Measurements from ENCODE around the gene KRT32.

KRT32 gene

DNA sequence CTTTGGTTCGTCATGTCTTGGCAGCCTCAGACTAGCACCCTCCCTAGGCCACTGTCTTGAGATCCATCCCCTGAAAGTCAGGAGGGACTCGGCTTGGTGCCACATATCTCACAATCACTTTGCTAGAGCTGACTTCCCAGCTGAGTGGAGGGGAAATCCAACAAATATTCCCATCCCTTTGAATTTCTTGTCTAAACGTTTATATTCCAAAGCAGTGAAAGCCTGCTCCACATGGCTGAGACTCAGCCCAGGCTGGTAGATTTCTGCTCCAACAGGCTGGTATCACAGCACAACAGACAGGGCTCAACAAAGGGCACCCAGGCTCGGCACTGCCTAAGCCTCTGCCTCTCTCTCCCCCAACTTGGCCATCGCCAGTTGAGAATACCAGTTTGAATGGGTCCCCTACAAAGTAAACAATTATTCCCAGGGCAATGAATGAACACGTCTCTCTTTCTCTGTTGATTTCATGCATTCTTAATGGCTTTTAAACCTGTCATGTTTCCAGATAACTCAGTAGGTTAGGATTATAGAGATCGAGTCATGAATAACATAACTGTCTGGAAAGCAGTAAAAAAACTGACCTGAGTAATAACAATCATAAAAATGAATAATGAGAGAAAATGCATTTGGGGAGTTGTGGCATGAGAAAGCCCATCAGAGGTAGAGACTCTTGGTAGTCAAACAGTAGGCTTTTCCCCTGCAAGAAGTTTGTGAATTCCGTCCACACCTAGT is 37.2 kb upstream of the KRT32 start:
- TF ChIP-seq POLR2A (IDR thresholded peaks at IDR 0.05; ENCODE audit: low read length): no peak
- TF ChIP-seq GATA1 (IDR thresholded peaks at IDR 0.05; ENCODE audit: low read depth, low read length): no peak
- peak in 1 of 2 experiments; percentile 27 for DNase-seq

DNA sequence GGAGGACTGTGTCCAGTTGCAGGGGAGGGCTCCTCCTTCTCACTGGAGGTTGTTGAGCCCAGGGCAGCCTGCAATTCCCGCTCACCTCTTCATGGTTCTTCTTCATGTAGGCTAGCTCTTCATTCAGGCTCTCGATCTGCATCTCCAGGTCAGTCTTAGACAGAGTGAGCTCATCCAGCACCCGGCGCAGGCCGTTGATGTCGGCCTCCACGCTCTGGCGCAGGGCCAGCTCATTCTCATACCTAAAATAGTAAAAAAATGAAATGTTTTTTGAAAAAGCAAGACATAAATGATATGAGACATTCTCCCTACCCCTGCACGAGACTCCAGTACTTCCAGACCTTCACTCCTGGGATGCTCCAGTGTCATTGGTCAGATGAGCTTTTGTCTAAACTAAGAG is 36.0 kb upstream of the KRT32 start:
- TF ChIP-seq POLR2A (IDR thresholded peaks at IDR 0.05; ENCODE audit: low read length): no peak
- no peak for TF ChIP-seq GATA1 (IDR thresholded peaks at IDR 0.05; ENCODE audit: low read depth, low read length)
- no peak for DNase-seq

DNA sequence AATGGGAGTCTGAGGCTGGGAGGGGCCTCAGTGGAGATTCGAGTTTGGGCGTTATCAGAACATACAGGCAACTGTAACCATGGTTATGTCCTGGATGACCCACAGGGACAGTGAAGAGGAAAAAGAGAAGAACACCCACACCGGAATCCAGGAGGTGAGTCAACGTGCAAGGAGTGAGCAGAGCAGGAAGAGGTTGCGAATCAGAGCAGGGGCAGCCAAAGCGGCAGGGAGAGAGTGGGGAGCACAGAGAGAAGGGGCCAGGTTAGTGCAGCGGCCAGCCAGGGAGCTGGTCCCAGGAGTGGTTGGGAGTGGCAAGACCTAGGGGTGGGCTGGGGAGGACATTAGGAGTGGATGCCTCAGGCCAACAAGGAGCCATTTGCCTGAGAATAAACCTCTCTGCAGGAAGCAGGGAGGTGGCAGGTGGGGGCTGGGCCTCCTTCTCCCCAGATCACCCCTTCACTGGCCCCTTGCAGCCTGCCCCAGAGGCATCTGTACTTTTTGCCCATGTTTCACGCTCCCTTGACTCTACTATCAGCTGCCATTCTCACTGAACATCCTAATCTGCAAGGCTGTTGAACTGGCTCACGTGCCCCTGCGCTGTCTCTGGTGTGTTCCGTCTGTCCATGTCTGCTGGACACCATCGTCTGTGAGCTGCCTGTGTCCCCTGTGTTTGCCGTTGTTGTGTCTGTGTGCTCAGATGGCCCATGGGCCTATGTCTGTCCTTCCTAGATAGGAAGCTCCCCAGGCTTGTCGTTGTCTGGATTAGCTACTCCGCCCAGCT is 33.1 kb upstream of the KRT32 start:
- peak; percentile 83 to 90 for DNase-seq
- TF ChIP-seq GATA1 (IDR thresholded peaks at IDR 0.05; ENCODE audit: low read depth, low read length) (no peak), POLR2A (IDR thresholded peaks at IDR 0.05; ENCODE audit: low read length) (peak; percentile 23)

DNA sequence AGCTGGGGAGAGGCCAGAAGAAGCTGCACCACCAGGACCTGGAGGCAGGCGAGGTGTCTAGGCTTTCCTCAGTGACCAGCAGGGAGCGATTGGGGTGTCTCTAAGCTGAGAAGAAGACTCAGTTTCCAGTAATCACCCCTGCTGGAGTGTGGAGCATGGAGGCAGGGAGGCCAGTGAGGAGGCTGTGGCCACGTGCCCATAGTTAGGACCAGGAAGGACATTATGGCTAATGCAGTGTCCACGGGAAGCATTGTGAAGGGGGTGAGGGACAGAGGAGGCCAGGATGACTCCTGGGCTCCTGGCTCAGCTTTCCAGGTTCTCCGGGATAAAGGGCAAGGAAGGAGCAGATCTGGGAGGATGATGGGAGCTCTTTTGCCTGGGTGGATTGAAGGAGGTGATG is 32.5 kb upstream of the KRT32 start:
- TF ChIP-seq GATA1 (IDR thresholded peaks at IDR 0.05; ENCODE audit: low read depth, low read length) (no peak), POLR2A (IDR thresholded peaks at IDR 0.05; ENCODE audit: low read length) (no peak)
- no peak for DNase-seq

DNA sequence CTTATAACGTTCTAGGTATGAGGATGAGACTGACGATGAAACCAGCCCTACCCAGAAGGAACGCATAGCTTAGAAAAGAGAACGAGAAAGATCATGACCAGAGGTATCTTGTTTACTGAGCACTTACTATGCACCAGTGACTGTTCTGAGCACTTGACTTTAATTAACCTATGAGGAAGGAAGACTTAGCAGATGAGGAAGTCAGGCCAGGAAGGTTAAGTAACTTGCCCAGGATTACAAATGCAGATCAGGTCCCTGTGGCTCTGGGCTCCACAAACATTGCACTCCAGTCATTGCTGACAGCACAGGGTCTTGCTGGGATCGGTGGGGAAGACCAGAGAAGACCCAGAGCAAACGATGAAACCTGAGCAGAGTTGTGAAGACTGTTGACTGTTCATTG is 31.1 kb upstream of the KRT32 start:
- no peak for TF ChIP-seq POLR2A (IDR thresholded peaks at IDR 0.05; ENCODE audit: low read length)
- no peak for TF ChIP-seq GATA1 (IDR thresholded peaks at IDR 0.05; ENCODE audit: low read depth, low read length)
- peak; percentile 19 to 27 for DNase-seq

DNA sequence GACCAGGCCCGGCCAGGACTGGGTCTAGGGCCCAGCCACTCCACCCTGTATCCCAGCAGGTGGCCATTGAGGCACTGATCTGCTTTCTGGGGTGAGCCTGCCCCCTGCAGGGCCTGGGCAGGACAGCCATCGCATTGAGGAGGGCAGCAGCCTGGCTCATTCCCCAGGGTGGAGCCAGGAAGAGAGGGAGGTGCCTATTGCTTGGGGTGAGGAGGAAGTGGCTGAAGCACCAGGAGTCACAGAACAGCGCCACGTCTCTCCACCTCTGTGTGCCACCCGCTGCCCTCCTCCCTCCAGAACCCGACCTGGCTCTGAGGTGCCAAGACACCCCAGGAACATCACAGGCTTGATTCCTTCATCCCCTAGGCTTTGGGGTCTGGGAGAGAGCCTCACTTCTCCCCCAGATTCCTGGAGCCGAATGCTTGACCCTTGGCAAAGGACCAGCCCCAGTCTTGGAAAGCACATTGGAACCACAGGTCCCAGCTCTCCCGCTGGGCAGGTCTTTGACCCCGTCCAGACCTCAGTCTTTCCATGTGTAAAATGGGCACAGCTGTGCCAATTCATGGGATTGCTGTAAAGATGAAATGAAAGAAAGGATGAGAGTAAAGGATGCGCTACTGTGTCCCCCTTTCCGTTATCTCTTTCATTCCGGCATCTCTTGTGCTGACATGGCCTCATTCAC is 29.8 kb upstream of the KRT32 start:
- TF ChIP-seq GATA1 (IDR thresholded peaks at IDR 0.05; ENCODE audit: low read depth, low read length) (no peak), POLR2A (IDR thresholded peaks at IDR 0.05; ENCODE audit: low read length) (no peak)
- DNase-seq: peak; percentile 84 to 88

DNA sequence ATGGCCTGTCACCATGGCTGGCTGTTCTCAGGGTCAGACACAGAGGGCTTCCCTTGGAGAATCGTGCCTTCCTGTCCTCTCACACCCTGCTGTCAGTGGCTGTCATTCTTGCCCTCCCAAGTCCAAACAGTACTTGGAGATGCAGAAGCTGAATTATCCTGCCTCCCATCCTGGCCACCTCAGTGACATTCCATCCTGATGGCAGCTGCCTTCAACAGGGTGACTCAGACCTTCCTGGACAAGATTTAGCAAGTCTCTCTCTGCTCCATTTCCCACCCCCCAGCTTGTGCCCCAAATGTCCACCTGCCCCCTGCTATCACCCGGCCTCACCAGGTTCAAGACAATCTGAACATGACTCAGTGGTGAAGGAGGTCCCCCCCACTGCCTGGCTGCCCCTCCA is 27.3 kb upstream of the KRT32 start:
- DNase-seq: no peak
- TF ChIP-seq POLR2A (IDR thresholded peaks at IDR 0.05; ENCODE audit: low read length) (no peak), GATA1 (IDR thresholded peaks at IDR 0.05; ENCODE audit: low read depth, low read length) (no peak)

DNA sequence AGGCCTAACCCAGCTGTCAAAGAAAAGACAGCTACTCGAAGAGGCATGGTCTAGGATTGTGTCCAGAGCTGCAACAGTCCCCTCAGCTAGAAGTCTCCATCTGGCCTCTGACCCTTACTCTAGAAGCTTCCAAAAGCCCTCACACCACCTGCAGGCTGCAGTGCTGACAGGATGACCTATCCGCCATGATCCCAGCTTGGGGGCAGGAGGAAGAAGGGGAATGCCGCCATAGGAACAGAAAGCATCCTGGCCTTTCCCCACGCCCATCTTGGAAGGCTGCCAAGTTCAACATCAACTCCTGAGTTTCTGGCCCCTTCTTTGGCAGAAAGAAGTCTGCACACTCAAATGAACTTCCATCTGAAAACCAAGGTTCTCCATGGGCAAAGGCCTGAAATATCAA is 25.6 kb upstream of the KRT32 start:
- DNase-seq: peak in 1 of 2 experiments; percentile 41
- no peak for TF ChIP-seq POLR2A (IDR thresholded peaks at IDR 0.05; ENCODE audit: low read length)
- TF ChIP-seq GATA1 (IDR thresholded peaks at IDR 0.05; ENCODE audit: low read depth, low read length): no peak

DNA sequence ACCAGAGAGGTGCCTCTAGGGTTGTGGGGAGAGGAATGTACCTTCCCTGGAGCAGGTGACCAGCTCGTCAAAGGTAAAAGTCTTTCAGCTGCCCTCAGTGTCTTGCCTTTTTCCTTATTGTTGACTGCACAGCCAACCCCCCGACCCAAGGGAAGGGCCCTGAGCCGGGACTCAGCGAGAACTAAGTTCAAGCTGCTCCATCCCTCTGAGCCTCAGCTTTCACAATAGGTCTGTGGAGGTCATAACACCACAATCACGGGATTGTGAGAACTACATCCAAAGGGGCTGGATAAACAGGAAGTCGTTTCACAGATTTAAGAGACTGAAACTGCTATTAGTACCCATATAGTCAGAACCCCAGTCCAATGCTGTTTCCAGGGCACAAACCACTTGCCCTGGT is 25.2 kb upstream of the KRT32 start:
- DNase-seq: no peak

DNA sequence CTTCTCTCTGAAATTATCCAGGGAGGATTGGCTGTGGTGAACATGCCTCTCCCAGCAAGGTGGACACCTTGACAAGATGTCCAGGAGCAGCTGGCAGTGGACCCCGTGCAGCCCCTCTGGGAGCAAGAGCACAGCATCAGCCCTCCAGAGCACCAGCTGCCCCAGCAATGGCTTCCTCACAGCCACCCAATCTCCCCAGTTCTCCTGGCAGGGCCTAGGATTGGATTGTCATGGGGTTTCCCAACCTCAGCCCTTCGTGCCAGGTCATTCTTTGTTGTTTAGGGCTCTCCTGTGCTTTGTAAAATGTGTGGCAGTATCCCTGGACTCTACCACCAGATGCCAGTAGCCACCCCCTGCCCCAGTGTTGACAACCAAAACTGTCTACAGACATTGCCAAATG is 24.3 kb upstream of the KRT32 start:
- no peak for DNase-seq
- no peak for TF ChIP-seq GATA1 (IDR thresholded peaks at IDR 0.05; ENCODE audit: low read depth, low read length)
- TF ChIP-seq POLR2A (IDR thresholded peaks at IDR 0.05; ENCODE audit: low read length): no peak

More for the DNA sequence above, 25.2 kb upstream of the KRT32 start:
- no peak for TF ChIP-seq POLR2A (IDR thresholded peaks at IDR 0.05; ENCODE audit: low read length)
- TF ChIP-seq GATA1 (IDR thresholded peaks at IDR 0.05; ENCODE audit: low read depth, low read length): no peak

DNA sequence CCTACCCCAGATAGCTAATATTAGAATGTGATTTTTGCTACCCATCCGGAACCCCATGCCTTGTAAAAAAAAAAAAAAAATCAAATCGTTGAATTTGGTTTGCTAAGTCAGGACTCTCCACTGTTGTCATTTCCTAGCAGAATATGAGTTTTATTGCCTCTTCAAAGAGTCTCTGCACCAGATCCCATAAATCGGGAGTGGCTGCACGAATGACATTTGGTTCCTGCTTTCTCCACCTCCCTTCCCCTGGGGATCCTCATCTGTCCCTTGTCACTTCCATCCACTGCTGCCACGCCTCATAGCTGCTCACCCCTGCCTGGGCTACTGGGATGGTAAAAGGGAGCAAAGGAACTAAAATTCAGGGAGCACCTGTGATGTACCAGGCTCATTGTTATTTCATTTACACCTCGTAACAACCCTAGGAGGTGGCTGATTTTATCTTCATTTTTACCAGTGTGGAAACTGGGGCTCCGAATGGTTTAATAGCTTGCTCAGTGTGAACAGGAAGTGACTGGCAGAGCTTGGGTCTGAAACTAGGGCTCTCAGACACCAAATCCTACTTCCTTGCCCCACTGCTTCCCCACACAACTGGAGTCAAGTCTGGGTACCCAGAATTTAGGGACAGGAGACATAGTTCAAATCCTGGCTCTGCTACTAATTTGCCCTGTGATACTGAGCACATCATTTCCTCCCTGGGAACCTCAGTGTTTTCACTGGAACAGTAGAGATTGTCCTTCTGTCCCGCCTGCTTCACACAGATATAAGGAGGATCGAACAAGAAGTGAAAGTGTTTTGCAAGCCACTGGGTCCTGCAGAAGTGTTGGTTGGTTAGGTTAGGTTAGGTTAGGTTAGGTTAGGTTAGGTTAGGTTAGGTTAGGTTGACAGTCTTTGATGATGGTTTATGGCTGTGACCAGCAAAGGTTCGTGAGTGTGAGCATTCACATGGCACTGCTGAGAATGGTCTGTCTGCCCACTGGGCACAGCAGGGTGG is 23.1 kb upstream of the KRT32 start:
- no peak for DNase-seq
- no peak for TF ChIP-seq POLR2A (IDR thresholded peaks at IDR 0.05; ENCODE audit: low read length)
- no peak for TF ChIP-seq GATA1 (IDR thresholded peaks at IDR 0.05; ENCODE audit: low read depth, low read length)

DNA sequence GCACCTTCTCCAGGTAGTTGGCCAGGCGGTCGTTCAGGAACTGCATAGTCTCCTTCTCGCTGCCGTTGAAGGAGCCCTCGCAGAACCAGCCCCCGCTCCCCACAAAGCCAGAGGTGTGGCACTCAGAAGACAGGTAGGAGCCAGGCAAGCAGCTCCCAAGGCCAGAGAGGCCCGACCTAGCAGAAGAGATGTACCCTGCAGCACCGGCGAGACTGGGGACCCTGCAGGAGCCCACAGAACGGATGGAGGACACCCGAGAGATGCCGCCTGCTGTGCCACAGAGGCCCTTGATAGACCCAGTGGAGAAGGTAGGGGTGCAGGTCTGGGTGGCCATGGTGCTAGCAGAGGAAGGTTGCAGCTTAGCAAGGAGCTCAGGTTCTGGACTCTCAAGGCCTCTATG is 22.3 kb upstream of the KRT32 start, which contains the start of gene KRT36:
TSS of gene KRT36 (minus strand) at position 380 of the 400 bp plus-strand sequence. CDS start at position 334, 46 bp downstream.
- TF ChIP-seq POLR2A (IDR thresholded peaks at IDR 0.05; ENCODE audit: low read length) (no peak), GATA1 (IDR thresholded peaks at IDR 0.05; ENCODE audit: low read depth, low read length) (no peak)
- DNase-seq: no peak
